SK-N-SH (cell line): ENCODE measurements around the gene RPP30. TPM values are rescaled to one million over a fixed set of nuclear protein-coding genes. Genes with fewer than 3 reads are reported as not detected.

Experiments used
- CTCF ChIA-PET: fragments of 300-600, 350-600 bp; formaldehyde crosslinking; extraction: SDS; loops from one replicate; lab custom pipeline; 2021; lab: Yijun Ruan, JAX
- POLR2A ChIA-PET: fragments of 350-600 bp; sonication (Branson Sonifier 250); formaldehyde crosslinking; extraction: SDS; loops from one replicate; lab custom pipeline; 2020; ENCODE audit warnings: antibody characterized with exemption, inconsistent platforms; lab: Yijun Ruan, JAX
- DNase-seq: peaks from one replicate; pipeline ENCODE4 v3.0.0; 2012
- H2AFZ ChIP-seq: fragments of 200-600 bp; sonication (generic); 2 replicates; pipeline ENCODE4 v1.8.1; 2016; ENCODE audit warnings: antibody characterized with exemption, mild to moderate bottlenecking, low read depth
- H3F3A ChIP-seq: fragments of 200-600 bp; sonication (generic); replicated peaks from 2 replicates; pipeline ENCODE3; 2016; ENCODE audit warnings: antibody characterized with exemption, mild to moderate bottlenecking; ENCODE audit not compliant: insufficient read depth
- H3K27ac ChIP-seq, 2 experiments: fragments of 200-500 bp in 1 of 2; fragments of 200-600 bp in 1 of 2; sonication (Bioruptor generic) in 1 of 2; sonication (generic), shearing (Covaris generic) in 1 of 2; 2 replicates each; pipeline versions ENCODE4 v1.5.1 to v1.6.1; 2014 to 2016; ENCODE audit warnings: low read depth in 2 of 2, inconsistent platforms in 1 of 2, low read length in 1 of 2, mild to moderate bottlenecking in 1 of 2, mixed read lengths in 1 of 2
- H3K27me3 ChIP-seq: fragments of 200-600 bp; sonication (generic), shearing (Covaris generic); 2 replicates; pipeline ENCODE4 v1.6.1; 2016; ENCODE audit warnings: mixed run types; ENCODE audit not compliant: insufficient read depth
- H3K36me3 ChIP-seq, 2 experiments: fragments of 200-500 bp in 1 of 2; fragments of 200-600 bp in 1 of 2; sonication (Bioruptor generic) in 1 of 2; sonication (generic) in 1 of 2; replicated peaks in 1 of 2; 2 replicates each; pipeline versions ENCODE3 to v1.5.1; 2014 to 2016; ENCODE audit warnings: low read length in 1 of 2, mild to moderate bottlenecking in 1 of 2; ENCODE audit not compliant: insufficient read depth in 2 of 2, control insufficient read depth in 1 of 2
- H3K4me1 ChIP-seq, 2 experiments: fragments of 200-500 bp in 1 of 2; fragments of 200-600 bp in 1 of 2; sonication (Bioruptor generic) in 1 of 2; sonication (generic), shearing (Covaris generic) in 1 of 2; 2 replicates each; pipeline versions ENCODE4 v1.5.1 to v1.6.1; 2014 to 2016; ENCODE audit warnings: low read depth in 1 of 2, low read length in 1 of 2, mixed run types in 1 of 2; ENCODE audit not compliant: insufficient read depth in 2 of 2, control insufficient read depth in 1 of 2
- H3K4me2 ChIP-seq: fragments of 200-600 bp; sonication (generic), shearing (Covaris generic); 2 replicates; pipeline ENCODE4 v1.6.1; 2017; ENCODE audit warnings: mixed run types
- H3K4me3 ChIP-seq, 2 experiments: fragments of 200-500 bp in 1 of 2; fragments of 200-600 bp in 1 of 2; sonication (Bioruptor generic) in 1 of 2; sonication (generic), shearing (Covaris generic) in 1 of 2; 2 replicates each; pipeline versions ENCODE4 v1.5.1 to v1.8.1; 2014 to 2016; ENCODE audit warnings: low read depth in 2 of 2, inconsistent platforms in 1 of 2, low read length in 1 of 2, mild to moderate bottlenecking in 1 of 2, mixed read lengths in 1 of 2, moderate library complexity in 1 of 2
- H3K79me2 ChIP-seq: fragments of 200-600 bp; sonication (generic); 2 replicates; pipeline ENCODE4 v1.8.1; 2017; ENCODE audit warnings: mild to moderate bottlenecking; ENCODE audit not compliant: insufficient read depth
- H3K9ac ChIP-seq: fragments of 200-600 bp; sonication (generic); 2 replicates; pipeline ENCODE4 v1.6.1; 2017; ENCODE audit warnings: mixed run types
- H3K9me2 ChIP-seq: fragments of 200-600 bp; sonication (generic); 2 replicates; pipeline ENCODE4 v1.6.1; 2017; ENCODE audit warnings: mixed run types
- H3K9me3 ChIP-seq: fragments of 200-600 bp; sonication (generic); 2 replicates; pipeline ENCODE4 v1.6.1; 2017; ENCODE audit warnings: mixed run types, mild to moderate bottlenecking, moderate library complexity
- H4K20me1 ChIP-seq: fragments of 200-600 bp; sonication (generic); 2 replicates; pipeline ENCODE4 v1.6.1; 2017; ENCODE audit warnings: mild to moderate bottlenecking, mixed run types; ENCODE audit not compliant: insufficient read depth
- CHD2 ChIP-seq: fragments of 150-350 bp; IDR thresholded peaks from 2 replicates; pipeline ENCODE4 v1.6.1; 2018; ENCODE audit warnings: low read length; ENCODE audit not compliant: partially characterized antibody
- CTCF ChIP-seq: fragments of 200-600 bp; sonication (generic); IDR thresholded peaks from 2 replicates; pipeline ENCODE4 v1.6.1; 2017; ENCODE audit warnings: antibody characterized with exemption, mild to moderate bottlenecking, moderate library complexity
- JUND ChIP-seq: IDR thresholded peaks from 2 replicates; pipeline ENCODE4 v1.4.0; 2012
- PBX3 ChIP-seq: IDR thresholded peaks from 2 replicates; pipeline ENCODE4; 2012
- POLR2AphosphoS5 ChIP-seq: IDR thresholded peaks from 2 replicates; pipeline ENCODE4 v1.6.1; 2012; ENCODE audit warnings: low read depth, low read length
- RAD21 ChIP-seq: IDR thresholded peaks from 2 replicates; pipeline ENCODE4 v1.6.1; 2012; ENCODE audit warnings: mild to moderate bottlenecking, low read length
- SMC3 ChIP-seq: IDR thresholded peaks from 2 replicates; pipeline ENCODE4 v1.6.1; 2012; ENCODE audit warnings: low read depth, low read length, improper control_type of control experiment
- USF2 ChIP-seq: fragments of 150-350 bp; IDR thresholded peaks from 2 replicates; pipeline ENCODE4 v1.6.1; 2017; ENCODE audit warnings: antibody characterized with exemption, low read length, low read depth, borderline replicate concordance
- WGBS: methylation state at CpG from one replicate; pipeline ENCODE4 v1.1.6; 2017; ENCODE audit warnings: low lambda C conversion rate; 5-methylcytosine and 5-hydroxymethylcytosine counted together
- polyA plus RNA-seq, 3 experiments: library from polyadenylated mRNA; depleted of rRNA; stranded (reverse); fragments of >200 nt; gene quantifications; 2 replicates each; pipeline ENCODE4 v1.2.3, GENCODE V29; 2012

Gene RPP30
- polyA plus RNA-seq, 1 of the 3 experiments (the other 2 are of a cell fraction), result 16.7 TPM

- DNase-seq, result peak; percentile 56
- H3K36me3 ChIP-seq, result peaks cover 5 to 23% of the 10 kb centered on the region in 2 experiments
- peak overlapping the region; percentile 30 to 67; a peak in 1 of 4 replicates for H3K27ac ChIP-seq
Observed at GRCh38 chr10:90911133-90912051, 39.6 kb downstream of the RPP30 start.

More at GRCh38 chr10:90911133-90912051, 39.6 kb downstream of the RPP30 start:
- H3K9ac ChIP-seq, result no peak overlapping the region
- POLR2A ChIA-PET, result no interaction called here
- no peaks in the 10 kb centered on the region for H3K9me3 ChIP-seq
- no peak overlapping the region; a peak in 1 of 4 replicates for H3K4me3 ChIP-seq
- no peaks in the 10 kb centered on the region for H3K27me3 ChIP-seq
- CTCF ChIA-PET, result interaction anchor here (0.6 to 7.6 kb wide), 70 partner anchors 8 to 1001 kb away, joined by 3 to 124 read pairs (median 4); partner anchors contain the start of genes HTR7, PCGF5 and RPP30
- TF ChIP-seq SMC3, result peak; percentile 93
- TF ChIP-seq PBX3, result peak; percentile 19
- peak; percentile 54 for TF ChIP-seq CHD2
- TF ChIP-seq JUND, result no peak
- peak; percentile 21; the same call in 1 of the 2 replicates for TF ChIP-seq POLR2AphosphoS5
- peak; percentile 92 for TF ChIP-seq CTCF
- TF ChIP-seq RAD21, result peak; percentile 96
- TF ChIP-seq USF2, result no peak
- H3K79me2 ChIP-seq, result no peaks in the 10 kb centered on the region
- no peak overlapping the region for H2AFZ ChIP-seq
- H3K9me2 ChIP-seq, result no peaks in the 10 kb centered on the region
- WGBS, result 37% methylated on average over 12 of the region's 12 CpGs
- H3F3A ChIP-seq, result peaks cover 48% of the 10 kb centered on the region
- peaks cover 2 to 4% of the 10 kb centered on the region in 2 experiments; a peak in 1 of 4 replicates for H3K4me1 ChIP-seq
- H4K20me1 ChIP-seq, result no peaks in the 10 kb centered on the region
- no peak overlapping the region for H3K4me2 ChIP-seq
